Right lobe of liver (tissue), 6 donors: ENCODE results near the gene ATP2B1. TPM values are rescaled to one million over a fixed set of nuclear protein-coding genes. Genes with fewer than 3 reads are reported as not detected.

ENCODE experiments used
- ATAC-seq, 4 donors: fragments of 200-7000 bp; cut with Tn5 transposase; one replicate each; pipeline ENCODE4 v1.9.1; 2020; ENCODE audit warnings: mild to moderate bottlenecking in 4 of 4, moderate library complexity in 4 of 4
- DNase-seq, 3 donors: peaks; one replicate each; pipeline ENCODE4 v3.0.0-alpha.2; 2020
- H3K27ac ChIP-seq, 3 donors: fragments of 200-600 bp; one replicate each; pipeline ENCODE4 v1.8.0; 2022
- H3K27me3 ChIP-seq, 2 donors: fragments of 200-600 bp; one replicate each; pipeline ENCODE4 v1.8.0; 2022
- H3K36me3 ChIP-seq, 4 donors: fragments of 200-600 bp; sonication (generic) in 1 of 4; one replicate each; pipeline versions ENCODE4 v1.5.1 to v1.8.0; 2017 to 2022; ENCODE audit warnings: control low read depth in 1 of 4
- H3K4me1 ChIP-seq, 4 donors: fragments of 200-600 bp; sonication (generic) in 1 of 4; one replicate each; pipeline versions ENCODE4 v1.5.1 to v1.8.0; 2017 to 2022; ENCODE audit warnings: control low read depth in 1 of 4
- H3K4me3 ChIP-seq, 3 donors: fragments of 200-600 bp; one replicate each; pipeline ENCODE4 v1.8.0; 2022
- H3K9me3 ChIP-seq, 4 donors: fragments of 200-600 bp; sonication (generic) in 1 of 4; one replicate each; pipeline versions ENCODE4 v1.5.1 to v1.8.0; 2017 to 2022; ENCODE audit warnings: control low read depth in 1 of 4
- CTCF ChIP-seq, 4 donors: fragments of 200-600 bp in 3 of 4; fragments of 450-650 bp in 1 of 4; IDR thresholded peaks; one replicate each; pipeline versions ENCODE4 v1.5.1 to v1.8.0; 2016 to 2022; ENCODE audit warnings: antibody characterized with exemption in 4 of 4, mild to moderate bottlenecking in 2 of 4
- POLR2A ChIP-seq: fragments of 450-650 bp; IDR thresholded peaks from one replicate; pipeline ENCODE4 v1.6.1; 2017; ENCODE audit warnings: antibody characterized with exemption, mild to moderate bottlenecking
- WGBS: methylation state at CpG from one replicate; pipeline ENCODE4 v1.1.6; 2018; ENCODE audit warnings: low coverage, low lambda C conversion rate; ENCODE audit not compliant: insufficient coverage; ENCODE audit errors: missing lambda C conversion rate; 5-methylcytosine and 5-hydroxymethylcytosine counted together
- intact Hi-C, 2 donors: fragments of 100-400 bp; cut with DNase I; formaldehyde crosslinking; loops; one replicate each; pipeline versions ENCODE4 v1.11.2 to v1.14.1; 2022
- total RNA-seq, 6 experiments: library from RNA; depleted of rRNA in 2 of 6; stranded (reverse); fragments of >200 nt in 2 of 6; fragmentation: NEBNext Ultra II Directional in 3 of 6; extraction: Animal tissue kit (Norgen Biotek cat#: 25700) in 3 of 6; gene quantifications; one replicate each; pipeline versions ENCODE4 v1.1.0 to v1.2.4, GENCODE V29; 2016 to 2023
- donor health status: DM: no; HTN: yes; CAD: no.
- donor health status: DM: no; HTN: no; CAD: no.
- donor health status: DM: no; HTN: no; CAD: no.
- donor health status: DM: no; HTN: yes; CAD: no.
- donor health status: DM: no; HTN: yes; CAD: no.

ATP2B1 gene
- total RNA-seq, 6 experiments from 2014 or later, result 10.4 to 23.9 (median 17.6) TPM

GRCh38 chr12:89663577-89664357 is 44.9 kb downstream of the ATP2B1 start:
- H3K27ac ChIP-seq, result no peak overlapping the region
- H3K4me3 ChIP-seq, result no peak overlapping the region
- peak in 2 of 4 donors; percentile 30 to 72 for ATAC-seq
- intact Hi-C loops, result no loop called here
- H3K27me3 ChIP-seq, result no peaks in the 10 kb centered on the region
- no peaks in the 10 kb centered on the region for H3K36me3 ChIP-seq
- TF ChIP-seq CTCF (IDR thresholded peaks at IDR 0.05) (no peak), POLR2A (no peak)
- 36% methylated on average over 4 of the region's 4 CpGs for WGBS
- H3K4me1 ChIP-seq, result no peaks in the 10 kb centered on the region
- no peak for DNase-seq
- H3K9me3 ChIP-seq, result no peaks in the 10 kb centered on the region

DNA sequence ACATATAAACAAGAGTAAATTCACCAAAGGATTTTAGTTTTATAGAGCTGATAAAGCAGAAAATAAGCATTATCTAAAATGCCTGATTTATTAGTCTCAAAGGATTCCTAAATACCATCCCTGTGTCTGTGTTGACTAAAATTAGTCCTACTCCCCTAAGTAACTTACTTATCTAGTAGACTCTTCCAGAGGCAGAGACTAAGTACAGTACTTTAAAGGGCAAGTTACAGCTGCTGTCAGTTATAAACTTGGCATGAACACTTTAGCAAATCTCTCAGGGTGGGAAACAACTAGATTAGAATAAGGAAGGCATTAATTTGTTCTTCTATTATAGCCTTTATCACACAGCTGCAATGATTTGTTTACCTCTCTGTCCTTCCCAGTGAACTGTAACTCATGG is 46.0 kb downstream of the ATP2B1 start:
- no peak overlapping the region for H3K27ac ChIP-seq
- H3K27me3 ChIP-seq, result no peaks in the 10 kb centered on the region
- H3K9me3 ChIP-seq, result no peaks in the 10 kb centered on the region
- no peak overlapping the region for H3K4me3 ChIP-seq
- no peaks in the 10 kb centered on the region for H3K4me1 ChIP-seq
- H3K36me3 ChIP-seq, result no peaks in the 10 kb centered on the region
- TF ChIP-seq POLR2A (no peak), CTCF (IDR thresholded peaks at IDR 0.05) (no peak)
- ATAC-seq, result no peak
- intact Hi-C loops, result no loop called here
- no peak for DNase-seq

- Histone ChIP-seq H3K27ac (no peak overlapping the region), H3K9me3 (no peaks in the 10 kb centered on the region), H3K4me1 (no peaks in the 10 kb centered on the region), H3K4me3 (no peak overlapping the region), H3K36me3 (no peaks in the 10 kb centered on the region), H3K27me3 (no peaks in the 10 kb centered on the region)
- ATAC-seq, result no peak
- intact Hi-C loops, result no loop called here
- no peak for DNase-seq
- no peak for TF ChIP-seq POLR2A
- TF ChIP-seq CTCF (IDR thresholded peaks at IDR 0.05), result no peak
- 70% methylated on average over 4 of the region's 4 CpGs for WGBS
These were observed 46.8 kb downstream of the ATP2B1 start for GRCh38 chr12:89661706-89662330.

DNA sequence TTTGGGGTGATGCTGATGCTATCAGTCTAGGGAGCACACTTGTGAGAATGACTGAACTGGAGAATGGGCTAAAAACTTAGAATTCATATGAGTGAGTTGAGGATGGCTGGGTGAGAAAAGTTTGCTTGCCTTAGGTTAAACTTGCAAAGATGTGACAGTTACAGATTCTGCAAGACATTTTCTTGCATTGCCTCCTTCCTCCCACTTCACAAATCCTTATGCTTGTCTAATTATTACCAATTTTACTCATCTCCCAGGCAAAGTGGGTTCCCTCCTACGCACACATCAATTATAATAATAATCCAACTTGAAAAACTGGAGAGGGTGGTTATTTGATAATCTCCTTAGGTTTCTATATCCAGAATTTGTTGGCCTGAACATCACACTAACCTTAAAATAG is 50.9 kb downstream of the ATP2B1 start:
- Histone ChIP-seq H3K4me3 (no peak overlapping the region), H3K4me1 (no peaks in the 10 kb centered on the region), H3K27ac (no peak overlapping the region), H3K27me3 (no peaks in the 10 kb centered on the region), H3K9me3 (no peaks in the 10 kb centered on the region), H3K36me3 (no peaks in the 10 kb centered on the region)
- intact Hi-C loops, result no loop called here
- TF ChIP-seq CTCF (IDR thresholded peaks at IDR 0.05), result no peak
- no peak for TF ChIP-seq POLR2A
- 100% methylated on average over 1 of the region's 1 CpG for WGBS
- ATAC-seq (no peak), DNase-seq (no peak)
